ENCODE results near the gene ATAD3C. TPM values are rescaled to one million over a fixed set of nuclear protein-coding genes. Genes with fewer than 3 reads are reported as not detected.
A peak's percentile ranks its signal among the peaks of the same experiment; 100 is the strongest.
"Not testable (repeated sequence)": the region's sequence is repeated elsewhere in the genome, so short reads cannot be mapped to it uniquely, and the experiment has no call there.

ATAD3C gene
- total RNA-seq, 1 donor from 2014 or later = 1.6 TPM

- H3K4me3 Mint-ChIP-seq (ENCODE audit: low read depth) = peak overlapping the region; percentile 91
- H3K4me1 Mint-ChIP-seq (ENCODE audit: low read depth) = peaks cover 15% of the 10 kb centered on the region
- TF ChIP-seq, protein P1, sequence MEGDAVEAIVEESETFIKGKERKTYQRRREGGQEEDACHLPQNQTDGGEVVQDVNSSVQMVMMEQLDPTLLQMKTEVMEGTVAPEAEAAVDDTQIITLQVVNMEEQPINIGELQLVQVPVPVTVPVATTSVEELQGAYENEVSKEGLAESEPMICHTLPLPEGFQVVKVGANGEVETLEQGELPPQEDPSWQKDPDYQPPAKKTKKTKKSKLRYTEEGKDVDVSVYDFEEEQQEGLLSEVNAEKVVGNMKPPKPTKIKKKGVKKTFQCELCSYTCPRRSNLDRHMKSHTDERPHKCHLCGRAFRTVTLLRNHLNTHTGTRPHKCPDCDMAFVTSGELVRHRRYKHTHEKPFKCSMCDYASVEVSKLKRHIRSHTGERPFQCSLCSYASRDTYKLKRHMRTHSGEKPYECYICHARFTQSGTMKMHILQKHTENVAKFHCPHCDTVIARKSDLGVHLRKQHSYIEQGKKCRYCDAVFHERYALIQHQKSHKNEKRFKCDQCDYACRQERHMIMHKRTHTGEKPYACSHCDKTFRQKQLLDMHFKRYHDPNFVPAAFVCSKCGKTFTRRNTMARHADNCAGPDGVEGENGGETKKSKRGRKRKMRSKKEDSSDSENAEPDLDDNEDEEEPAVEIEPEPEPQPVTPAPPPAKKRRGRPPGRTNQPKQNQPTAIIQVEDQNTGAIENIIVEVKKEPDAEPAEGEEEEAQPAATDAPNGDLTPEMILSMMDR (IDR thresholded peaks at IDR 0.05; ENCODE audit: unreplicated experiment) = peak; percentile 16
- no peaks in the 10 kb centered on the region for H3K27me3 Mint-ChIP-seq
- peaks cover 2% of the 10 kb centered on the region for H3K9me3 Mint-ChIP-seq (ENCODE audit: low read depth)
- DNase-seq (ENCODE audit: low spot score, unreplicated experiment) = no peak
- peaks cover 17% of the 10 kb centered on the region for H3K36me3 Mint-ChIP-seq (ENCODE audit: insufficient read depth)
- H3K27ac Mint-ChIP-seq = peak overlapping the region; percentile 85
These were observed 41.7 kb upstream of the ATAD3C start for GRCh38 chr1:1407636-1408318.

- H3K9me3 Mint-ChIP-seq (ENCODE audit: low read depth); DNase-seq (ENCODE audit: low spot score, unreplicated experiment); H3K27ac Mint-ChIP-seq; H3K27me3 Mint-ChIP-seq; H3K36me3 Mint-ChIP-seq (ENCODE audit: insufficient read depth): not testable (repeated sequence)
- Mint-ChIP-seq H3K4me1 (ENCODE audit: low read depth) (peaks cover 17% of the 10 kb centered on the region), H3K4me3 (ENCODE audit: low read depth) (peak overlapping the region; percentile 27)
These were observed 39.3 kb upstream of the ATAD3C start for GRCh38 chr1:1410238-1410637.

DNA sequence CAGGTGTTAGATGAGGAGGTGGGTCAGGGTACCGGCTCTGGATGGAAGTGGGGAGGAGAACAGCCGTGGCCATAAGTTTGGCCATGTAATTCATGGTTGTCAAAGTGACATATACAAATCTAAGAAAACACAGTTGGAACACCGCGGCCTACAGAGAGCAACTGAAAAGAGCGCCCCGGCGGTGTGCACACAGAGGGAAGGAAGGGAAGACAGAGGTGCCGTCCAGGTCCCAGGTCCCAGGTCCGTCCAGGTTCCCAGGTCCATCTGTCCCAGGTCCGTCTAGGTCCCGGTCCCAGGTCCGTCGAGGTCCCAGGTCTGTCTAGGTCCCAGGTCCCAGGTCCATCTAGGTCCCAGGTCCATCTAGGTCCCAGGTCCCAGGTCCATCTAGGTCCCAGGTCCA, 37.9 kb upstream of the ATAD3C start:
- Mint-ChIP-seq H3K4me3 (ENCODE audit: low read depth) (no peak overlapping the region), H3K27ac (no peak overlapping the region)

GRCh38 chr1:1412311-1412902, 37.1 kb upstream of the ATAD3C start:
- not testable (repeated sequence) for H3K4me3 Mint-ChIP-seq (ENCODE audit: low read depth); DNase-seq (ENCODE audit: low spot score, unreplicated experiment); H3K27ac Mint-ChIP-seq; H3K36me3 Mint-ChIP-seq (ENCODE audit: insufficient read depth); H3K9me3 Mint-ChIP-seq (ENCODE audit: low read depth); H3K27me3 Mint-ChIP-seq
- peaks cover 18% of the 10 kb centered on the region for H3K4me1 Mint-ChIP-seq (ENCODE audit: low read depth)

More for the DNA sequence above, 37.9 kb upstream of the ATAD3C start:
- Mint-ChIP-seq H3K27me3 (no peaks in the 10 kb centered on the region), H3K36me3 (ENCODE audit: insufficient read depth) (peaks cover 6% of the 10 kb centered on the region), H3K9me3 (ENCODE audit: low read depth) (peaks cover 2% of the 10 kb centered on the region), H3K4me1 (ENCODE audit: low read depth) (peaks cover 17% of the 10 kb centered on the region)
- TF ChIP-seq, protein P1 (IDR thresholded peaks at IDR 0.05; ENCODE audit: unreplicated experiment) = no peak
- DNase-seq (ENCODE audit: low spot score, unreplicated experiment) = no peak

GRCh38 chr1:1415751-1416150, 33.7 kb upstream of the ATAD3C start:
- Mint-ChIP-seq H3K27me3 (peaks cover 12% of the 10 kb centered on the region), H3K36me3 (ENCODE audit: insufficient read depth) (peaks cover 9% of the 10 kb centered on the region), H3K4me3 (ENCODE audit: low read depth) (no peak overlapping the region), H3K4me1 (ENCODE audit: low read depth) (peaks cover 9% of the 10 kb centered on the region), H3K27ac (peak overlapping the region; percentile 62), H3K9me3 (ENCODE audit: low read depth) (peaks cover 2% of the 10 kb centered on the region)
- DNase-seq (ENCODE audit: low spot score, unreplicated experiment) = no peak
- TF ChIP-seq, protein P1 (IDR thresholded peaks at IDR 0.05; ENCODE audit: unreplicated experiment) = no peak

GRCh38 chr1:1417396-1417795, 32.1 kb upstream of the ATAD3C start:
- H3K36me3 Mint-ChIP-seq (ENCODE audit: insufficient read depth); H3K9me3 Mint-ChIP-seq (ENCODE audit: low read depth); H3K27ac Mint-ChIP-seq; DNase-seq (ENCODE audit: low spot score, unreplicated experiment); H3K4me3 Mint-ChIP-seq (ENCODE audit: low read depth): not testable (repeated sequence)
- H3K4me1 Mint-ChIP-seq (ENCODE audit: low read depth) = peaks cover 15% of the 10 kb centered on the region
- peaks cover 12% of the 10 kb centered on the region for H3K27me3 Mint-ChIP-seq

GRCh38 chr1:1417825-1418463, 31.5 kb upstream of the ATAD3C start:
- DNase-seq (ENCODE audit: low spot score, unreplicated experiment); H3K9me3 Mint-ChIP-seq (ENCODE audit: low read depth); H3K27ac Mint-ChIP-seq; H3K36me3 Mint-ChIP-seq (ENCODE audit: insufficient read depth): not testable (repeated sequence)
- Mint-ChIP-seq H3K4me3 (ENCODE audit: low read depth) (peak overlapping the region; percentile 25), H3K4me1 (ENCODE audit: low read depth) (peaks cover 20% of the 10 kb centered on the region), H3K27me3 (peaks cover 12% of the 10 kb centered on the region)

Measured in progenitor cell of endocrine pancreas (in vitro differentiated cells).